A673 (cell line): Measurements from ENCODE around the gene TNP2. TPM values are rescaled to one million over a fixed set of nuclear protein-coding genes. Genes with fewer than 3 reads are reported as not detected.

Experiments
- BruUV-seq: library from RNA; stranded (reverse); fragments of 400-500 nt; replicated peaks from 2 replicates; lab custom pipeline; 2021; lab: Mats Ljungman, UMichigan
- CTCF ChIA-PET: fragments of 300-600 bp; sonication (Branson Sonifier 250); formaldehyde crosslinking; loops from one replicate; lab custom pipeline; 2022; ENCODE audit warnings: antibody characterized with exemption; lab: Charles Lee
- POLR2A ChIA-PET: fragments of 300-600 bp; sonication (Branson Sonifier 250); formaldehyde crosslinking; loops from one replicate; lab custom pipeline; 2022; ENCODE audit warnings: antibody characterized with exemption; ENCODE audit not compliant: low non-redundant PET; lab: Charles Lee
- DNase-seq: peaks from one replicate; pipeline ENCODE4 v3.0.0-alpha.2; 2015; ENCODE audit warnings: low spot score
- H3K27ac ChIP-seq: fragments of 200-600 bp; sonication (generic); 2 replicates; pipeline ENCODE4 v1.5.1; 2016; ENCODE audit warnings: mixed run types, low read depth, mild to moderate bottlenecking, mixed read lengths, antibody characterized with exemption, low read length; ENCODE audit not compliant: poor library complexity, severe bottlenecking
- H3K27me3 ChIP-seq: fragments of 200-600 bp; sonication (generic); replicated peaks from 2 replicates; pipeline ENCODE4 v1.6.1; 2017; ENCODE audit warnings: mixed run types, low read depth, mild to moderate bottlenecking, mixed read lengths, antibody characterized with exemption, low read length; ENCODE audit not compliant: insufficient read depth, poor library complexity
- H3K36me3 ChIP-seq: fragments of 200-600 bp; sonication (generic); 2 replicates; pipeline ENCODE4 v1.6.1; 2016; ENCODE audit warnings: mixed run types, mild to moderate bottlenecking, mixed read lengths, antibody characterized with exemption, low read length; ENCODE audit not compliant: insufficient read depth, poor library complexity, severe bottlenecking
- H3K4me1 ChIP-seq: fragments of 200-600 bp; sonication (generic); 2 replicates; pipeline ENCODE4 v1.6.1; 2017; ENCODE audit warnings: mixed run types, mild to moderate bottlenecking, mixed read lengths, antibody characterized with exemption, low read length; ENCODE audit not compliant: insufficient read depth, poor library complexity, severe bottlenecking
- H3K4me3 ChIP-seq: fragments of 200-600 bp; sonication (generic); 2 replicates; pipeline ENCODE4 v1.5.1; 2016; ENCODE audit warnings: low read depth, mixed run types, mild to moderate bottlenecking, mixed read lengths, low read length; ENCODE audit not compliant: poor library complexity, severe bottlenecking
- H3K9me3 ChIP-seq: fragments of 200-600 bp; sonication (generic); 2 replicates; pipeline ENCODE4 v1.6.1; 2016; ENCODE audit warnings: mixed run types, low read depth, mild to moderate bottlenecking, mixed read lengths, antibody characterized with exemption, low read length; ENCODE audit not compliant: poor library complexity, severe bottlenecking
- EZH2 ChIP-seq: fragments of 200-600 bp; sonication (generic); IDR thresholded peaks from 2 replicates; pipeline ENCODE4 v1.6.1; 2017; ENCODE audit warnings: borderline replicate concordance, low read depth, mild to moderate bottlenecking, mixed read lengths, antibody characterized with exemption, low read length; ENCODE audit not compliant: poor library complexity, severe bottlenecking
- intact Hi-C: fragments of 100-400 bp; cut with micrococcal nuclease; formaldehyde crosslinking; loops from one replicate; pipeline ENCODE4 v1.10.0; 2022; ENCODE audit not compliant: unreplicated experiment
- total RNA-seq: library from RNA; stranded (reverse); gene quantifications from 2 replicates; pipeline ENCODE4 v1.2.3, GENCODE V29; 2021
- TF ChIP-seq, protein P1 (sequence below): fragments of 300-800, 200-600 bp; sonication (generic); conservative IDR thresholded peaks from 2 replicates; pipeline ENCODE4 v1.5.1; 2017; ENCODE audit warnings: low read depth, mild to moderate bottlenecking, antibody characterized with exemption, low read length, moderate library complexity, mixed read lengths

TNP2 gene
- total RNA-seq, 1 experiment from 2014 or later, result not detected

DNA sequence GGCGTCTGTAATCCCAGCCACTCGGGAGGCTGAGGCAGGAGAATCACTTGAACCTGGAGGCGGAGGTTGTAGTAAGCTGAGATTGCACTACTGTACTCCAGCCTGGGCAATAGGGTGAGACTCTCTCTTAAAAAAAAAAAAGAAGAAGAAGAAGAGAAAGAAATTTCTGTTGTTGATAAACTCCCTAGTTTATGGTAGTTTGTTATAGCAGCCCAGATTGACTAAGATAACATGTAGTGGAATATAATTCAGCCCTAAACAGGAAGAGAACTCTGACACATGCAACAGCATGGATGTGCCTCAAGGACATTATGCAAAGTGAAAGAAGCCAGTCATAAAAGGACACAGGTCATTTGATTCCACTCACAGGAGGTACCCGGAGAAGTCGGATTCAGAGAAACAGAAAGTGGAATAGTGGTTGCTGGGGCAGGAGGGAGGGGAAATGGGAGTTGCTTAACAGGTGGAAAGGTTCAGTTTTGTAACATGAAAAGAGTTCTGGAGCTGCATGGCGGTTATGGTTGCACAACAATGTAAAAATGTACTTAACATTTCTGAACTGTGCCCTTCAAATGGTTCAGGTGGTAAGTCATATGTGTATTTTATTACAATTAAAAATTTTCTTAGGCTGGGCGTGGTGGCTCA, 38.0 kb upstream of the TNP2 start:
- Histone ChIP-seq H3K27me3 (no peaks in the 10 kb centered on the region), H3K9me3 (no peaks in the 10 kb centered on the region), H3K4me1 (no peaks in the 10 kb centered on the region), H3K4me3 (no peak overlapping the region), H3K27ac (no peak overlapping the region), H3K36me3 (no peaks in the 10 kb centered on the region)
- intact Hi-C loops, result no loop called here
- no peak for TF ChIP-seq EZH2
- TF ChIP-seq, protein P1, sequence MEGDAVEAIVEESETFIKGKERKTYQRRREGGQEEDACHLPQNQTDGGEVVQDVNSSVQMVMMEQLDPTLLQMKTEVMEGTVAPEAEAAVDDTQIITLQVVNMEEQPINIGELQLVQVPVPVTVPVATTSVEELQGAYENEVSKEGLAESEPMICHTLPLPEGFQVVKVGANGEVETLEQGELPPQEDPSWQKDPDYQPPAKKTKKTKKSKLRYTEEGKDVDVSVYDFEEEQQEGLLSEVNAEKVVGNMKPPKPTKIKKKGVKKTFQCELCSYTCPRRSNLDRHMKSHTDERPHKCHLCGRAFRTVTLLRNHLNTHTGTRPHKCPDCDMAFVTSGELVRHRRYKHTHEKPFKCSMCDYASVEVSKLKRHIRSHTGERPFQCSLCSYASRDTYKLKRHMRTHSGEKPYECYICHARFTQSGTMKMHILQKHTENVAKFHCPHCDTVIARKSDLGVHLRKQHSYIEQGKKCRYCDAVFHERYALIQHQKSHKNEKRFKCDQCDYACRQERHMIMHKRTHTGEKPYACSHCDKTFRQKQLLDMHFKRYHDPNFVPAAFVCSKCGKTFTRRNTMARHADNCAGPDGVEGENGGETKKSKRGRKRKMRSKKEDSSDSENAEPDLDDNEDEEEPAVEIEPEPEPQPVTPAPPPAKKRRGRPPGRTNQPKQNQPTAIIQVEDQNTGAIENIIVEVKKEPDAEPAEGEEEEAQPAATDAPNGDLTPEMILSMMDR, result no peak
- ChIA-PET POLR2A (no interaction called here), CTCF (no interaction called here)
- DNase-seq, result no peak
- BruUV-seq, result no TSS peak

DNA sequence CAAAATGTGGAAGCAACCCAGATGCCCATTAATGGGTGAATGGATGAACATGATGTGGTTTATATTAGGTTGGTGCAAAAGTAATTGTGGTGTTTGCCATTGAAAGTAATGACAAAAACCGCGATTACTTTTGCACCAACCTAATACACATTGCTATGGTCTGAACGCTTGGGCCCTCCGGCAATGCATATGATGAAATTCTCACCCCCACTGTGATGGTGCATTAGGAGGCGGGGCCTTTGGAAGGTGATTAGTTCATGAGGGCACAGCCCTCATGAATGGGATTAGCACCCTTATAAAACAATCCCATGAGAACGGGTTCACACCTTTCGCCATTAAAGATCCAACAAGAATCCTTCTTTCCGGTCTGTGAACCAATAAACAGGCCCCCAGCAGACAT, 37.3 kb upstream of the TNP2 start:
- H3K27me3 ChIP-seq, result no peaks in the 10 kb centered on the region
- DNase-seq, result no peak
- TF ChIP-seq, protein P1, result no peak
- no peak for TF ChIP-seq EZH2
- H3K4me3 ChIP-seq, result no peak overlapping the region
- ChIA-PET CTCF (no interaction called here), POLR2A (no interaction called here)
- no peaks in the 10 kb centered on the region for H3K9me3 ChIP-seq
- no TSS peak for BruUV-seq
- H3K36me3 ChIP-seq, result no peaks in the 10 kb centered on the region
- intact Hi-C loops, result no loop called here
- H3K27ac ChIP-seq, result no peak overlapping the region
- H3K4me1 ChIP-seq, result no peaks in the 10 kb centered on the region

DNA sequence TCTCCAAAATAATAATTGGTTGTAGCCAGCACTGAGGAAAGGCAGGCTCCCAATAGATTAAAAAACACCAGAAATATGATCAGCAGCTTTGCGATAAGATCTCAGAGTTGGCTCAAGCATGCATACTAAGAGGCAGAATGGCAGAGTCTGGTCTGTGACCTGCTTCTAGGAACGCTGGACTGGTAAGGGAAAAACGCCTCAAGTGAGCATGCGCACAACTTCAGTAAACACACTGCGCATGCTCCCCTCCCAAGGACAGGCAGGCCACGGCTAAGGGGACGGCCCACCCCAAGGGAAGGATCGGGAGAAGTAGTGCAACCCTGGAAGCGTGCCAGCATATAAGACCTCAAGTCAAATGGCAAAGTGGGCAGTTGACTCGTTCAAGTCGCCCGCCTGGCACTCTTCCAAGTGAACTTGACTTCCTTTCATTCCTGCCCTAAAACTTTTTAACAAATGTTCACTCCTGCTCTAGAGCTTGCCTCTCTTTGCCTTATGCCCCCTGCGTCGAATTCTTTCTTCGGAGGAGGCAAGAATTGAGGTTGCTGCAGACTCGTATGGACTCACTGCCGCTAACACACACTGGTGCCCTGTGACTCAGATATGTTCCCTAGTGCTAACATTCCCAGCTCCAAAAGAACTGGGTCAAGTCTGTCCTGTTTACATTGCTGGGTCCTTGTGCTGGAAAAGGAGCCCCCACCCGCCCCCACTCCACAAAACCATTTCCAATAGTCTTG, 34.4 kb upstream of the TNP2 start:
- no peaks in the 10 kb centered on the region for H3K27me3 ChIP-seq
- ChIA-PET CTCF (no interaction called here), POLR2A (no interaction called here)
- no peaks in the 10 kb centered on the region for H3K4me1 ChIP-seq
- no peak for TF ChIP-seq EZH2
- TF ChIP-seq, protein P1, result no peak
- no peaks in the 10 kb centered on the region for H3K9me3 ChIP-seq
- H3K27ac ChIP-seq, result no peak overlapping the region
- DNase-seq, result no peak
- BruUV-seq, result no TSS peak
- no peaks in the 10 kb centered on the region for H3K36me3 ChIP-seq
- H3K4me3 ChIP-seq, result no peak overlapping the region
- intact Hi-C loops, result no loop called here
